B cell (primary cell): ENCODE measurements around the gene CYP4F11. TPM values are rescaled to one million over a fixed set of nuclear protein-coding genes. Genes with fewer than 3 reads are reported as not detected.
"Not testable (repeated sequence)": the region's sequence is repeated elsewhere in the genome, so short reads cannot be mapped to it uniquely, and the experiment has no call there.

Experiments
- ATAC-seq: fragments of 200-7000 bp; cut with Tn5 transposase; one replicate; pipeline ENCODE4 v1.10.0; 2021; ENCODE audit warnings: low read depth, mild to moderate bottlenecking, moderate number of reproducible peaks, moderate library complexity
- CTCF ChIA-PET: fragments of 350-600 bp; sonication (Branson Sonifier 250); formaldehyde crosslinking; loops from one replicate; lab custom pipeline; 2021; ENCODE audit warnings: antibody characterized with exemption, inconsistent platforms; lab: Charles Lee
- POLR2A ChIA-PET: fragments of 350-600 bp; sonication (Branson Sonifier 250); formaldehyde crosslinking; loops from one replicate; lab custom pipeline; 2021; ENCODE audit warnings: antibody characterized with exemption; lab: Charles Lee
- DNase-seq: peaks from one replicate; pipeline ENCODE4 v3.0.0; 2013
- H2AFZ ChIP-seq: 2 replicates; pipeline ENCODE4 v1.6.1; 2012; ENCODE audit warnings: mild to moderate bottlenecking, low read depth, low read length; ENCODE audit not compliant: insufficient read depth, poor library complexity, severe bottlenecking
- H3K27ac ChIP-seq, 2 donors: 1 replicate in 1 of 2; 2 replicates in 1 of 2; pipeline ENCODE4 v1.5.1; 2012 to 2013; ENCODE audit warnings: low read length in 2 of 2, mild to moderate bottlenecking in 2 of 2, moderate library complexity in 1 of 2
- H3K27me3 ChIP-seq, 4 experiments: fragments of 200-600 bp in 1 of 4; sonication (generic) in 1 of 4; replicated peaks in 1 of 4; 1 replicate in 2 of 4; 2 replicates in 2 of 4; pipeline versions ENCODE4 v1.6.1 to v1.7.0; 2013 to 2016; ENCODE audit warnings: low read length in 3 of 4, mild to moderate bottlenecking in 2 of 4, mixed read lengths in 1 of 4, moderate library complexity in 1 of 4; ENCODE audit not compliant: insufficient read depth in 4 of 4, control insufficient read depth in 3 of 4; ENCODE audit errors: control extremely low read depth in 1 of 4
- H3K36me3 ChIP-seq, 2 experiments: replicated peaks in 1 of 2; 1 replicate in 1 of 2; 2 replicates in 1 of 2; pipeline versions ENCODE4 v1.6.1 to v1.7.1; 2013; ENCODE audit warnings: low read length in 1 of 2; ENCODE audit not compliant: insufficient read depth in 2 of 2, control insufficient read depth in 1 of 2; ENCODE audit errors: control extremely low read depth in 1 of 2, extremely low read depth in 1 of 2
- H3K4me1 ChIP-seq, 2 donors: fragments of 200-600 bp in 1 of 2; sonication (generic) in 1 of 2; 1 replicate in 1 of 2; 2 replicates in 1 of 2; pipeline versions ENCODE4 v1.5.1 to v1.6.1; 2013 to 2017; ENCODE audit warnings: low read length in 2 of 2; ENCODE audit not compliant: control insufficient read depth in 2 of 2, insufficient read depth in 2 of 2
- H3K4me2 ChIP-seq: replicated peaks from 2 replicates; pipeline ENCODE3; 2012; ENCODE audit warnings: mild to moderate bottlenecking, low read depth, low read length; ENCODE audit not compliant: poor library complexity, severe bottlenecking
- H3K4me3 ChIP-seq, 5 experiments: fragments of 200-600 bp in 1 of 5; sonication (generic) in 1 of 5; 1 replicate in 3 of 5; 2 replicates in 2 of 5; pipeline versions ENCODE4 v1.5.1 to v1.7.0; 2011 to 2016; ENCODE audit warnings: low read length in 4 of 5, mild to moderate bottlenecking in 4 of 5, low read depth in 2 of 5, control low read depth in 1 of 5, moderate library complexity in 1 of 5; ENCODE audit not compliant: insufficient read depth in 1 of 5; ENCODE audit errors: control extremely low read depth in 1 of 5, extremely low read depth in 1 of 5
- H3K79me2 ChIP-seq: fragments of 200-600 bp; sonication (generic); one replicate; pipeline ENCODE4 v1.6.0; 2016; ENCODE audit warnings: low read length; ENCODE audit not compliant: control insufficient read depth, insufficient read depth
- H3K9ac ChIP-seq: fragments of 200-600 bp; sonication (generic); 2 replicates; pipeline ENCODE4 v1.6.1; 2017; ENCODE audit warnings: mild to moderate bottlenecking, low read length, moderate library complexity
- H3K9me3 ChIP-seq, 3 donors: one replicate each; pipeline versions ENCODE4 v1.6.1 to v1.7.1; 2013; ENCODE audit warnings: low read length in 2 of 3; ENCODE audit not compliant: control insufficient read depth in 2 of 3, insufficient read depth in 1 of 3; ENCODE audit errors: control extremely low read depth in 1 of 3
- H4K20me1 ChIP-seq: 2 replicates; pipeline ENCODE4 v1.6.0; 2012; ENCODE audit warnings: mild to moderate bottlenecking, low read length; ENCODE audit not compliant: insufficient read depth, control insufficient read depth, poor library complexity, severe bottlenecking
- H3K27ac Mint-ChIP-seq: one replicate; pipeline ENCODE4 v1.8.0; 2021; ENCODE audit warnings: mixed read lengths
- H3K27me3 Mint-ChIP-seq: one replicate; pipeline ENCODE4 v1.8.0; 2021; ENCODE audit warnings: mixed read lengths
- H3K4me1 Mint-ChIP-seq: one replicate; pipeline ENCODE4 v1.8.0; 2021; ENCODE audit warnings: mixed read lengths
- H3K4me3 Mint-ChIP-seq: one replicate; pipeline ENCODE4 v1.8.0; 2021; ENCODE audit warnings: mixed read lengths
- H3K9me3 Mint-ChIP-seq: one replicate; pipeline ENCODE4 v1.8.0; 2022; ENCODE audit warnings: mixed read lengths; ENCODE audit not compliant: insufficient read depth
- CTCF ChIP-seq: fragments of 200-600 bp; IDR thresholded peaks from one replicate; pipeline ENCODE4 v1.8.0; 2022; ENCODE audit warnings: antibody characterized with exemption, mild to moderate bottlenecking
- EZH2 ChIP-seq: IDR thresholded peaks from 2 replicates; pipeline ENCODE4 v1.6.1; 2012; ENCODE audit warnings: borderline replicate concordance, low read depth, mild to moderate bottlenecking, moderate library complexity, low read length; ENCODE audit not compliant: insufficient read depth, poor library complexity, severe bottlenecking
- WGBS: methylation state at CpG from one replicate; pipeline ENCODE4 v1.1.5; 2013; ENCODE audit warnings: missing lambda C conversion rate; ENCODE audit not compliant: insufficient coverage; 5-methylcytosine and 5-hydroxymethylcytosine counted together
- intact Hi-C: fragments of 100-400 bp; cut with micrococcal nuclease; formaldehyde crosslinking; loops from one replicate; pipeline ENCODE4 v1.10.0; 2022
- polyA plus RNA-seq: library from polyadenylated mRNA; depleted of rRNA; stranded (reverse); fragments of >200 nt; gene quantifications from 2 replicates; pipeline ENCODE4 v1.2.3, GENCODE V29; 2012
- total RNA-seq, 2 donors: library from RNA; stranded (reverse); fragments of 120-200 nt in 1 of 2; gene quantifications; 1 replicate in 1 of 2; 2 replicates in 1 of 2; pipeline versions ENCODE4 v1.2.3 to v1.2.4, GENCODE V29; 2013 to 2022

CYP4F11 gene
- total and polyA plus RNA-seq, 2 donors (not counting 1 experiment from before 2014, with no cell fraction given): not detected

DNA sequence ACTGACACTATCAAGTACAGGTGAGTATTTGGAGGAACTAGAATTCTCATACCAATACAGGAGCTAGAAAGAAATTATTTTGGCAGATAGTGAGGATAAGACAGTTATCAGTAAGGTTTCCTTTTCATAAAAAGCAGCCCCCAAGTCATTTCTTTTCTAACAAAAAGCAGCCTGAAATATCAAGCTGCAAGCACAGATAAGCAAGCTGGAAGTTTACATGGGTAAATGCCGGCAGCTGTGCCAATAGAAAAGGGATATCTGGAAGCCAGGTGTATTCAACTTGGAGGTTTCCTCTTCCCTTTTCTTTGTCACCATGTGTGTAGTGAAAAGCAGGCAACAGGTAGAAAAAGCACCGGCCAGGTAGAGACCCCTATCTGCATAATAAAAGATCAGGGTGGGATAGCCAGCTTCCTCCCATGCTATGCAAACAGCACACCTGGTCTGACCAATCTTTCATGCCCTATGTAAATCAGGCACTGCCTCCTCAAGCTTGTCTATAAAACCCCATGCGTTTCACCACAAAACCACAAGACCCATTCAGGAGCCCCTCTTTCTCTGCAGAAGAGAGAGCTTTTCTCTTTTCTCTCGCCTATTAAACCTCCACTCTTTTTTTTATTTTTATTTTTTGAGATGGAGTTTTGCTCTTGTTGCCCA lies 59.4 kb downstream of the CYP4F11 start:
- Histone ChIP-seq H3K27me3 (peaks cover 0 to 20% (median 0%) of the 10 kb centered on the region in 4 experiments), H2AFZ (no peak overlapping the region), H3K4me1 (peaks cover 10 to 11% of the 10 kb centered on the region in 2 donors), H3K36me3 (no peaks in the 10 kb centered on the region), H3K9me3 (peaks cover 2 to 19% (median 6%) of the 10 kb centered on the region in 3 donors), H3K27ac (no peak overlapping the region), H4K20me1 (no peaks in the 10 kb centered on the region), H3K79me2 (no peaks in the 10 kb centered on the region), H3K9ac (no peak overlapping the region), H3K4me3 (no peak overlapping the region), H3K4me2 (no peak overlapping the region)
- no peak overlapping the region for H3K4me3 Mint-ChIP-seq
- no CpG with 5 or more reads among the region's 4 CpGs for WGBS
- ATAC-seq (no peak), DNase-seq (no peak)
- peaks cover 39% of the 10 kb centered on the region for H3K27me3 Mint-ChIP-seq
- CTCF ChIA-PET: no interaction called here
- intact Hi-C loops: no loop called here
- H3K27ac Mint-ChIP-seq: no peak overlapping the region
- H3K9me3 Mint-ChIP-seq: peaks cover 3% of the 10 kb centered on the region
- POLR2A ChIA-PET: no interaction called here
- TF ChIP-seq EZH2: no peak
- no peak for TF ChIP-seq CTCF
- H3K4me1 Mint-ChIP-seq: peaks cover 17% of the 10 kb centered on the region

DNA sequence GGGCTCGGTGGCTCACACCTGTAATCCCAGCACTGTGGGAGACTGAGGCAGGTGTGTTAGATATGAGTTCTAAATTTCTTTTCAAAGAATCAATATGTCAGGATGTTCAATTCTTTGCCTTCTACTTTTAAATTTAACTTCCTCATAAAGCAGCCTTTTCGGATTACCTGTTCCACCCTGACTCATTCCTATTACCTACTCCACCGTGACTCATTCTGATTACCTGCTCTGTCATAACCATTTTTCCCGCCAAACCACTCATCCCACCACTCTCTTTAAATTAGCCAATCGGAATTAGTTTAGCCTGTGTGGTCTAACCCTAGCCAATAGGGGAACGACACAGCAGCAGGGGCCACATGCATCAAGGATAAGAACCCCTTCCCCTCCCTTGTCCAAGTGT lies 60.6 kb downstream of the CYP4F11 start:
- H3K4me3 ChIP-seq, POLR2A ChIA-PET, H3K79me2 ChIP-seq, intact Hi-C loops, H4K20me1 ChIP-seq, H3K4me3 Mint-ChIP-seq, H3K9me3 Mint-ChIP-seq, H3K9ac ChIP-seq, ATAC-seq, H3K36me3 ChIP-seq, H3K4me2 ChIP-seq, CTCF ChIA-PET, H3K27ac ChIP-seq, H2AFZ ChIP-seq, H3K27ac Mint-ChIP-seq, DNase-seq: not testable (repeated sequence)
- Histone ChIP-seq H3K9me3 (peaks cover 2 to 15% (median 6%) of the 10 kb centered on the region in 3 donors), H3K4me1 (peaks cover 10 to 11% of the 10 kb centered on the region in 2 donors), H3K27me3 (peaks cover 0 to 10% (median 0%) of the 10 kb centered on the region in 4 experiments)
- WGBS: 94% methylated on average over 3 of the region's 6 CpGs
- Mint-ChIP-seq H3K27me3 (peaks cover 41% of the 10 kb centered on the region), H3K4me1 (peaks cover 17% of the 10 kb centered on the region)
